HK-2 (cell line): Measurements from ENCODE around the gene NT5DC4.

Experiments
- DNase-seq: peaks from one replicate; pipeline ENCODE4 v3.0.0-alpha.2; 2018; ENCODE audit not compliant: unreplicated experiment

NT5DC4 gene

DNA sequence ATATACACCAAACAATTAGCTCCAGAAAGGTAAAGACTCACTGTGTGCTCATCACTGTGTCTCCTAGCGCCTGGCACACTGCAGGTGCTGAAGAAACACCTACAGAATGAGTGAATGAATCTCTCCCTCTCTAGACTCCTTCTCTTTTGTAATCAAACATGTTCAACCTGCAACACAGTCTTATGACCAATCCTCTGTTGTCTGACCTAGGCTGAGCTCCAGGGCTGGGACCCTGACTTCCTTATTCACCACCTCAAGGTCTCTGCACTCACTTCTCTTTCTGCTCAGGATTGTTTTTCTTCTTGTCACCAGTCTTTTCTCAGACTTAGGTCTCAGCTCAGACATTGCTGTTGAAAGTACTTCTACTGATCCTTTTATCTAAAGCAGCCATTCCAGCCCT lies 33.7 kb downstream of the NT5DC4 start:
- no peak for DNase-seq

DNA sequence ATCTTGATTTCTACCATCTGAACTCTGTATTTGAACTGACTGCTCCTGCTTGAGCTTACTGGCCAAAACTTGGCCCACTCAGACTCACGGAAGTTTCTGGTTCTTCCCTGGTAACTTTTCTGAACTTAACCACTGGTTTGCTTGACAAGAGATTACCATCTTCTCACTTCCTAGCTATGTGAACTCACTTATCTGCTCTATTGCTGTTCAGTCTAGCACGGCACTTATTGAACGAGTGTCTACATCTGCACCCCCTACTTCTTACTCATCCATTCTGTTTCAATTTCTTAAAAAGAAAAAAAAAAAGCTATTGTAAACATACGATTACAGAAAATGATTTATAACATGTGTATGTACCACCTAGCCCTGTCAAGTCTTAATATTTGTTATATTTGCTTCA lies 34.6 kb downstream of the NT5DC4 start:
- DNase-seq = no peak

DNA sequence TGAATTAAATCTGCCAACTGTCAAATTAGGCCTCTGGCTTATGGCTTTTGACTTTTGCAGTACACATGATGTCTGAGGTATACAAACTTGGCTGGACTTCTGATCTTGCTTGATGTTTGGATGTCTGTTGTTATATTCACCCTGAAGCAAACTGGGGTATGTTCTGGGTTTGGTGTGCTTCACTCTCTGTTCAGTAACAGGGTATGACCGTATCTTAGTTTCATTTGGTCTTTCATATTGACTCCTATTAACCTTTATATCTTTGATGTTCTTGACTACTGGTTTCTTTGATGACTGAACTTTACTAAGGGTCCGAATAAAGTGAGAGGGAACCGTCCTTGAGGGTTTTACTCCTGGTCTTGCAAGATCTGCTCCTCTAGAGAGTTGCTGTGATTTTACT lies 35.4 kb downstream of the NT5DC4 start:
- DNase-seq = no peak

DNA sequence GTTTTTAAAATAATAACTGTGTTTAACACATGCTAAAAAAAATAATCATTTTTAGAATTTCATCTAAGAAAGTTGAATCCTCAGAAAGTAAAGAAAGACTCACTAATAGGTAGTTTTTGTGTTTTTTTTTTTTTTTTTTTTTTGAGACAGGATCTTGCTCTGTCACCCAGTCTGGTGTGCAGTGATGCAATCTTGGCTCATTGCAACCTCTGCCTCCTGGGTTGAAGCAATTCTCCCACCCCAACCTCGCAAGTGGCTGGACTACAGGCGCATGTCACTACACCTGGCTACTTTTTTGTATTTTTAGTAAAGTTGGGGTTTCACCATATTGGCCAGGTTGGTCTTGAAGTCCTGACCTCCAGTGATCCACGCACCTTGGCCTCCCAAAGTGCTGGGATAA lies 36.4 kb downstream of the NT5DC4 start:
- DNase-seq = no peak

DNA sequence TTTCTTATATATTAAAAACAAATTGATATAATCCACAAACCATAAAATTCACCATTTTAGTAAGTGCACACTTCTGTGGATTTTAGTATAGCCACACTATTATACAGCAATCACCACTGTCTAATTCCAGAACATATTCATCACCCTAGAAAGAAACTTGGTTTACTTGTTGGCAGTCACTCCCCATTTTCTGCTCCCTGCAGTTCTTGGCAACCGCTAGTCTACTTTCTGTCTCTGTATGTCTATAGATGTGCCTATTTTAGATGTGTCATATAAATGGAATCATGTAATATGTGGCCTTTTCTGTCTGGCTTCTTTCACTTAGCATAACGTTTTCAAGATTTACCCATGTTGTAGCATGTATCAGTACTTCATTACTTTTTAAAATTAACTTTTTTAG lies 37.9 kb downstream of the NT5DC4 start:
- DNase-seq = no peak

GRCh38 chr2:112760149-112760548 lies 39.3 kb downstream of the NT5DC4 start:
- no peak for DNase-seq

- no peak for DNase-seq
These were observed 41.5 kb downstream of the NT5DC4 start for GRCh38 chr2:112762276-112762675.

DNA sequence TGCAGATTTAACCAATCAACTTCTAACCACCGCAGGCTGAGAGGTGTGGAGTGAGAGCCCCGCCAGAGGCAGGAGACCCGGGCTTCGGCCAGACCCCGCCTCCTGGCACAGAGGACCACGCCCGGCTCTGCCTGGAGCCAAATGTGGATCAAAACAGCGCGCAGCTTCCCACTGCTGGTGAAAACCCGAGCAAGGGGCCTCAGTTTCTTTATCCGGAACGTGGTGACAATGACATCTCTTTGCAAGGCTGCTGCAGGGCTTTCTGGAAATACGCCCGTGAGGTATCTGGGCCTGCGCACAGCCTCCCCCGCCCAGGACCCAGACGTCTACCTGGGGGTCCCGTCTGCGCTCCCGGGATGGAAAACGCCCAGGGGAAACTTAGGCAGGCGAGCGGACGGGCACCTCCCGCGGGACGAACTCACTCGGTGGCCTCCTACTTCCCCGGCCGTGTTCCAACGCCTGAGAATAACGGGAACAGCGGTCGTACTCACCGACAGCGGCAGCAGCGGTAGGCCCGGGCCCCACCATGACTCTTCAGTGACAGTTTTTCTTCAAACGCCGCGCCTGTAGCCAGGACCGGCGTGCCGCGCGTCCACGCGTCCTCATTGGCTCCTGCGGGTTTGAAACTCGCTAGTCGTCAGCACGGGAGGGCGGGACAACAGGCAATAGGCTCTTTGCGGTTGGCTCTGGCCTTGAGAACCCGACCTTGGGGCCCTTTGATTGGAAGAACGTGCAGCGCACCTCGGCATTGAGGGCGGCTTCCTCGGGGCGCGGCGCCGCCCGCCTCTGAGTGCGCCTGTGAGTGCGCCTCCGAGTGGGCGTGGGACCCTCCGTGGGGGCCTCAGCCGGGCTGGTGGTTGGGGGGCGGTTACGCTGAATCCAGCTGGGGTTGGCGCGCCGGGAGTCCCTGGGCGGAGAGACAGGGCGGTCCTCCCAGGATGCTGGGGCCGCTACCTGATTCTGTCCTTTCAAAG lies 43.5 kb downstream of the NT5DC4 start, which contains the start of gene CKAP2L:
Gene CKAP2L (minus strand): TSS at position 539 of the 974 bp plus-strand sequence. CDS start 11 bp downstream, at position 528.
- peak; percentile 98 for DNase-seq

DNA sequence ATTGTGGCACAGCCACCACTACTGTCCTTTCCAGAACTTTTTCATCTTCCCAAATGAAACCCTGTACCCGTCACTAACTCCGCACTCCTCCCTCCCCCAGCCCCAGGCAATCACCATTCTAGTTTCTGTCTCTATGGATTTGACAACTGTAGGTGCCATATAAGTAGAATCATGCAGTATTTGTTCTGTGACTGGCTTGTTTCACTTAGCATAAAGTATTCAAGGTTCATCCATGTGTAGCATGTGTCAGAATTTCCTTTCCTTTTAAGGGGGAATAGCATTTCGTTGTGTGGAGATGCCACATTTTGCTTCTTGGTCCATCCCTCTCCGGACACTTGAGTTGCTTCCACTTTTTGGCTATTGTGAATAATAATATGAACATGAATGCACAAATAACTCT lies 44.4 kb downstream of the NT5DC4 start:
- no peak for DNase-seq

- no peak for DNase-seq
These were observed 47.0 kb downstream of the NT5DC4 start for GRCh38 chr2:112767693-112768330.

DNA sequence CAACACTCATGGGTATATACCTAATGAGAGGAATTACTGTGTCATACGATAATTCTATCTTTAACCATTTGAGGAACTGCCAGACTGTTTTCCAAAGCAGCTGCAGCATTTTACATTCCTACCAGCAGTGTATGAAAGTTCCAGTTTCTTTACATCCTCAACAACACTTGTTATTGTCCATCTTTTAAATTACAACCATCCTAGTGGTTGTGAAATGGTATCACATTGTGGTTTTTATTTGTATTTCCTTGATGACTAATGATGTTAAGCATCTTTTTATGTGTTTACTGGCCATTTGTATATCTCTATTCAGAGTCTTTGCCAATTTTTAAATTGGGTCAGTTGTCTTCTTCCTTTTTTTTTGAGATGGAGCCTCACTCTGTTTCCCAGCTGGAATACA lies 47.6 kb downstream of the NT5DC4 start:
- no peak for DNase-seq

GRCh38 chr2:112772322-112772721 lies 51.5 kb downstream of the NT5DC4 start:
- no peak for DNase-seq

- DNase-seq = no peak
These were observed 52.2 kb downstream of the NT5DC4 start for GRCh38 chr2:112772911-112773475.

- DNase-seq = no peak
These were observed 52.7 kb downstream of the NT5DC4 start for GRCh38 chr2:112773556-112773955.

DNA sequence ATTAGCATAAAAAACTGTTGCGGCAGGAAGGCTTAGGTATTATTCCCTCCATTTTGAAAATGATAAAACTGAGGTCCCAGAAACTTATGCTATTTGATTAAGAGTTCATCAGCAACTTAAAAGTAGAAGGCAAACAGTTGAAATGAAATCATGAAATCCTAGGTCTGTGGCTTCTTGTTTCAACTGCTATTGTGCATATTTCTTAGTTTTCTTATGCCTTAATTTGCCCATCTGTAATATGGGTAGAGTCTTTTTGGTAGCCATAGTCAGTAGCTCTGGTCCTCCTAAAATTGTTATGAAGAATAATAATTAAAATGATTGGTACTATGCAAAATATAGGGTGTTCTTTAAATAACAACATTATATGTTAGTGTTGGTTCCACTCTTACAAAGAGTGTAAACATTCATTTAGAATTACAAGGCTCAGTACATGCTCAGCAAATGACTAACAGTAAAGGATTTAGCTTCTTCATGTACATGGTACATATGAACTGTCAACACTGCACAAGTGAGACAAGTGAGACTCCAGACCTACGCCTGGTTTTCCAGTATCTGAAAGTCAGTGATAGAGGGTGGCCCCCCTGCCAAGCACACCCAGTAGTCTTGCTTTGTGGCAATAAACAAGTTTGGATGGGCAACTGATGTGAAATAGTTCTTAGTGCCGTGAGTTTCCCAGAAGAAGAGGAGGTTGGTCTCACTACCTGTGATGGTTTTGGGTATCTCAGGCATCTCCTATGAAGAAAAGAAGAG lies 53.9 kb downstream of the NT5DC4 start:
- no peak for DNase-seq

DNA sequence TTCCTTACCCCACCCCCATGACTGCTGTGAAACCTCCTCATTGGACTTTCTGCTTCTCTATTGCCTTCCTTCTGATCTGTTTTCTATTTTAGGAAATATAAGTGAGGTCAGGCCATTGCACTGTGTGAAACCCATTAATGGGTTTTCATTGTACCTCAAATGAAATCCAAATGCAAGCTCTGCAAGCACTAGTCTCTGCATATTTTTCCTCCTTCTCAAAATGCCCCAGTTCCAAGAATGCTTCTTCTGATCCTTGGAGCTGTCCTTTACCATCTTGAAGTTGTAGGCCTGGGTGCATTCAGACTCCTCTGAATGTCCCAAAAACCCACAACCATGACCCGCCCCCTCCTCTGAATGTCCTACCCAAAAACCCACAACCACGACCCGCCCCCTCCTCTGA lies 55.3 kb downstream of the NT5DC4 start:
- no peak for DNase-seq

DNA sequence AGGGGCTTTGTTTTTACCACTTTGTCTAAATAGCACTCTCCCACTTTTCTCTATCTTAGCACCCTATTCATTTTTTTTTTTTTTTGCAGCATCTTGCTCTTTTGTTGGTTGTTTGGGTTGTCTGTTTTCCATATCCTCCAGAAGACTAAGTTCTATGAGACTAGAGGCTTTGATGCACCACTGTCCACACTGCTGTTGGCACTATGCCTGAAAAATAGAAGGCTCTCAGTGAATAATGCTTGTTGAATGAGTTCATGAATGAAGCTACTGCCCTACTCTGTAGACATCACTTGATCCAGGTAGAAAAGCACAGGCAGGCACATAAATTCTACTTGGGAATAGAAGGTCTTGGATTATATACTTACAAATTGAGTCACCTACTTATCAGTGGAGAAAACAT lies 56.2 kb downstream of the NT5DC4 start:
- no peak for DNase-seq

DNA sequence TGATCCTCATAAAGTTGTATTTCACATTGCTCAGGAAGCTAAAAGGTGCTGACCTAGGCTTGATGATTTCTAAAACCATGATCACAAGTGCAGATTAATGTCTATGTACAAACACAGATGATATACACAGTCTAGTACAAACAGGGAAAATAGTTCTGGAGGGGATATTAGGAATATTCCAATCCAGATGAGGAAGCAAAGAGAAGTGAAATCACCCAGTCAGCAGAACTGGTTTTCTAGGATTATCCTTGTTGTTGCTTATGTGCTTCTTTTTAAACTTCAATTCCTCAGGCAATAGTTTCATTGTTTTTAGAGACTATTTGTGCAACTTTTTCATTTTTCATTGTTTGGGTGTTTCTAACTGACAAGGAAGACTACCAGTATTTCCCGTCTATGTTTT lies 58.8 kb downstream of the NT5DC4 start:
- no peak for DNase-seq

DNA sequence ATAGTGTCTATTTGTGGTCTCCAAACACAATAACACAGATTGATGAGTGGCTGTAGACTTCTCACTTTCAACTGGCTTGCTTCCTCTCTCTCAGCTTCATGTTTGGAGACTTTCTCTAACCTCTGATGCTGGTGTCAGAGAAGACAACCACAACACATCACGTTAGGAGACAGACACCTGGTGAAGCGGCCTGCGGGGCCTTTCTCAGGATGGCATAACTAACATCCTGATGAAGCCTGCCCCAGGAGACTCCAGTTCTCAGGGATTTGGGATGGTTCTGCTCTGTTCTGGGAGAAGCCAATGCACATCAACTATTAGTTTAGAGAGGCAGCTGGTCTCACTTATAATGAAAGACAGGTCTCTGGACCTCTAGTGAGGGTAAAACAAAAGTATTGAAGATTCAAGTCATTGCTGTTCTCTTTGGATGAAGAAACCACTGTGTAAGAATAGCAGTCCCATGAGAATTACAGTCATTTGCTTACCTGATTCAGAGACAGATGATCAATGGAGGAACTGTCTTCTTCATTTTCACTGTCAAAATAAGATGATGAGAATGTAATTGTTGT lies 61.5 kb downstream of the NT5DC4 start:
- DNase-seq = no peak

- DNase-seq = no peak
These were observed 62.4 kb downstream of the NT5DC4 start for GRCh38 chr2:112783187-112783714.
